HG02798 (cell line): ENCODE measurements around the gene KRTAP2-4.
"Not testable (repeated sequence)": the region's sequence is repeated elsewhere in the genome, so short reads cannot be mapped to it uniquely, and the experiment has no call there.

Experiments used
- ATAC-seq: cut with Tn5 transposase; IDR thresholded peaks from one replicate; pipeline ENCODE4 v1.9.1; 2021; ENCODE audit warnings: mild to moderate bottlenecking; ENCODE audit not compliant: unreplicated experiment, poor library complexity

The KRTAP2-4 gene

DNA sequence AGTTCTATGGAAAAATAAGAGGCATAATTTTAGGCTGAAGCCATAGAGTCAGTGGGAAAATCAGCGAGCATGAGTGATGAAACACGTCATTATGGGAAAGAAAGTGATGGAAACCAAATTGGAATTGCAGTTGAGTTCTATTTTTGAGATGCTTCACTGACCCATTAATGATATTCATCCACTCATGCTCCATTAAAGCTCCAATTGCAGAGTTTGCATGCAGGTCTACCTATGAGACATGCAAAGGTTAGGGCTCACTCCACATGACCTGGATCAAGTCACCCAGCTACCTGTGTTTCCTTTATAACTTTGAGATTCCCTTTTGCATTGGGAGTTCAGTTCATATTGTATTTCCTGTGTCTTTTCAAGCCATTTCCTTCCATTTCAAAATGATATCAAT lies 8.0 kb upstream of the KRTAP2-4 start:
- no peak for ATAC-seq

DNA sequence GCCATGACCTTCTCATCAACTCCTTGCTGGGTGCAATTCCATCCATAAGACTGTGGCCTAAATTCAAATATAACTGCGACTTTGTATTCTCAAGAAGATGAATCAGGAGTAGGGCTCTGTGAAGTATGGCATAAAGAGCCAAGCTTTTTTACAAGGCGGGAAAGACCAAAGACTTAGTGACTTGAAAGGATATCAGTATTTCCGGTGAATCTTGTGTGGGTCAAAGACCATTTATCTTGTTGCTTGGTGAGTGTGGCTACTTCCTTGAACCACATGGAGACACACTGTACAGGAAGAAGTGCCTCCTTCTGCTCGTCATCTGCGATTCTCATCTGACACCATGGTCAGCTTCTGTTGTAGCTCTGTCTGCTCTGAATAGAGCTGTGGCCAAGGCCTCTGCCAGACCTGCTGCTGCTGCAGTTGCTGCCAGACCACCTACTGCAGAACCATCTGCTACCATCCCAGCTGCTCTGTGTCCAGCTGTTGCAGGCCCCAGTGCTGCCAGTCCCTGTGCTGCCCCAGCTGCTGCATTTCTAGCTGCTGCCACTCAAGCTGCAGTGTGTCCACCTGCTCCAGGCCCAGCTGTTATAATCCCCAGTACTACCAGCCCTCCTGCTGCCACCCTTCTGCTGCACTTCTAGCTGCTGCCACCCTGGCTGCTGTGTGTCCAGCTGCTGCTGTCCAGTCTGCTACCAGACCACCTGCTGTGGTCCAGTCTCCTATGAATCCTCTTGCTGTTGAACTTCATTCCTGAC lies 6.1 kb upstream of the KRTAP2-4 start:
- ATAC-seq, result no peak

DNA sequence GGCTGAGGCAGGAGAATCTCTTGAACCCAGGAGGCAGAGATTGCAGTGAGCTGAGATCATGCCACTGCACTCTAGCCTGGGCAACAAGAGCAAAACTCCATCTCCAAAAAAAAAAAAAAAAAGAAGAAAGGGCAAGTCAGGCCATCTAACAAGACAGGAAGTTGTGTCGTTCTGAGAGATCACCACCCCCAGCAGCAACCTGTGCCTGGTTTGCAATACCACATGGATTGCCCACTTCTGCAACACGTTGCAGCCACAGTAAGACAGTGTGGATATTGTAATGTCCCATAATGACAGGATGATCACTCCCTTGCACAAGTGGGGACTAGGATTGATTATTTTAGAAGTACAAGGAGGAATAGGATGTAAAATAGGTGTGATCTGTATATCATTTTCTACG lies 3.4 kb upstream of the KRTAP2-4 start:
- ATAC-seq, result no peak

DNA sequence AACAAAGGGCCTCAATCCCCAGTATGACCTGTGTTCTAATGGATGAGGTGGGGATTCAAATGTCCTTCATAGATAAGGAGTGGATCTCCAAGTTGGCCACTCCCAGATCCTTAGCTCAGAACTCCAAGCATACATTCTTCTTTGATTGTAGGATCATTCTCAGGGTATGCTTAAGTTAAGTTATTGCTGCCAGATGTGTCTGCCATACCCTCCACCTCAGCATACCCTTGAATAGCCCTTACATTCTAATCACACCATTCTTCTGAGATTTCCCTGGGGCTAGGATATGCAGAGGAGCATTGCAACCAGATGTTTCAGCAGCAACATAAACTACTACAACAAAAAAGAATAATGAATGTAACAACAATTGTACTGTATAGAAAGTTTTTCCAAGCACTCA lies 1.6 kb upstream of the KRTAP2-4 start:
- no peak for ATAC-seq

GRCh38 chr17:41065016-41065689 lies 526 bp downstream of the KRTAP2-4 start:
- not testable (repeated sequence) for ATAC-seq

- no peak for ATAC-seq
Measured at GRCh38 chr17:41064301-41064700, 1.4 kb downstream of the KRTAP2-4 start.

DNA sequence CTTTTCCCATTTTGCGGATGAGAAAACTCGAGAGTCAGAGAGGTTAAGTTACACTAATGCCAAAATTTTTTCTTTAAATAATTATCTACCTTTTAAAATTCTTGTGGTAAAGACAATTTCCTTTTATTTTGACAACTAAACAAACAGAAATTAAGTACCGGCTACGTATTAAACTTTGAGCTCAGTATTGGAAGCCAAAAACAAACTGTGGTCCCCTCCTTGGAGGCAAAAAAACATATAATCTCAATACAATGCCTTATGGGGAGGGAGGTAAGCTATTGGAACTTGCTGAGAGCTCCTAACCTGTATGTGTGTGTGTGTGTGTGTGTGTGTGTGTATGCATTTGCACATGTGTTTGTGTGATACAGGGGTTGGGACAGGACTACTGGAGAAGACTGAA lies 2.2 kb downstream of the KRTAP2-4 start:
- no peak for ATAC-seq

DNA sequence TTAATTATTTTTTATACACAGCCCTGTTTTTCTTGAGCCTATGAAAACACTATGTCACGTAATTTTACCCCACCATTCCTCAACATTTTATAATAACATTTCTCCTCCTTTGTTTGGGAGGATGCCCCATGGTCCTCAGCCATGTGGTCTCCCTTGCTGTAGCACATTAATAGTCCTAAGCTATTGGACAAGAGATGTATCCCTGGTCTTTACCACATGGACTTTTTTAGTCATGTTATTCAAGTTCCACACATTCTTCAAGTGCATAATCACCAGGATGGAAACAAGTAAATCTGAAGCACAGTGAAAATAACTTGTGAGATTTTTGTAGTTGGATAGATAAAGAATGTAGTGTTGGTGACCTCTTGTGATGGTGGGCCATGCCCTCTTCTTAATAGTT lies 3.7 kb downstream of the KRTAP2-4 start:
- no peak for ATAC-seq

GRCh38 chr17:41060052-41060604 lies 5.6 kb downstream of the KRTAP2-4 start, which contains the start of gene KRTAP2-3:
KRTAP2-3 (minus strand) TSS chr17:41060114; CDS start chr17:41060050, 64 bp downstream.
- no peak for ATAC-seq

DNA sequence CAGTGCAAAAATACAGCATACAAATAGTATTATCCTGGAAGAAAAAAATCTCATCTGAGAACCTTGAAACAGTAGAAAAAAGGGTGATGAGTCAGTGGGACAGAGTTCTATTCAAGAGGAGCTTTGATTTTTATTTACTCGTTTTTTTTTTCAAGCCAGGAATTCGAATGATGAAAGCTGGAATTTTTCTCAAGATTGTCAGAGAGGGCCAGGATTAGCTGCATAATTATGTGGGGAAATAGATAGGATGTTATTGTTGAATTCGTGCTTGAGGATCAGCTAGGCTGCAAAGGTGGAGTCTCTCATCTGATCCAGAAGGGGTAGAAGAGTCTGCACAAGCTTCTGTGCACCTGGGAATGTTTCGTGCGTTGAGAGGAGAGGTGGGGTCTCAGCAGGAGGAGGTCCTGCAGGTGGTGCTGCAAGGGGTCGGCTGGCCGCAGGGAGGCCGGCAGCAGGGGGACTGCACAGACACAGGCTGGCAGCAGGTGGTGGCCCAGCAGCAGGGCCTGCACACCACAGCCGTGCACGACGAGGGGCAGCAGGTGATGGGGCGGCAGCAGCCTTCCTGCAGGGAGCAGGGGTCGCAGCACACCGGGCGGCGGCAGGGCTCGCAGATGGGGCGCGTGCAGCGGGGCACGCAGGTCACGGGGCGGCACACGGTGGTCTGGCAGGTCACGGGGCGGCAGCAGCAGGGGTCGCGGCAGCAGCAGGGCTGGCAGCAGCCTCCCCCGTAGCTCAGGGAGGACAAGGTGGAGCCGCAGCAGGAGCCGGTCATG lies 6.2 kb downstream of the KRTAP2-4 start:
- ATAC-seq, result not testable (repeated sequence)

DNA sequence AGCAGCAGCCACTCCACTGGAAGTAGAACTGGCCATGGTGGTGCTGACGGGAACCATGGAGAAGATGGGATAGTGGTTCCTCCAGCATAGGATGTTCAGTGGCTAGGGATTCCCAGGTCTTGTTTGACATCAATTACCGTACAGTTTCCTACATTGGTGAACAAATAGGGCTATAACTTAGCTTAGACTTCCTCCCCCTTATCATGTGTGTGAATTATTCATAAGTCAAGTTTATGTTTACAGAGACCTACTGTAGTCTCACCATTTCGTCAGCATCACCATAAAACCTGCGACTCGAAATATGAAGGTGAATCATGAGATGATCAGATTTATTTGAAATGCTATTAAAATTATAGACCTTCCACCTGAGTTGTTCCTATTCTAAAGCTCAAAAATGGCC lies 6.9 kb downstream of the KRTAP2-4 start:
- no peak for ATAC-seq

GRCh38 chr17:41057547-41057946 lies 8.1 kb downstream of the KRTAP2-4 start:
- ATAC-seq, result no peak

- not testable (repeated sequence) for ATAC-seq
Measured at GRCh38 chr17:41055130-41055529, 10.5 kb downstream of the KRTAP2-4 start, which contains the start of gene KRTAP2-2. KRTAP2-2 (minus strand) TSS chr17:41055230; CDS start chr17:41055211, 19 bp downstream.

DNA sequence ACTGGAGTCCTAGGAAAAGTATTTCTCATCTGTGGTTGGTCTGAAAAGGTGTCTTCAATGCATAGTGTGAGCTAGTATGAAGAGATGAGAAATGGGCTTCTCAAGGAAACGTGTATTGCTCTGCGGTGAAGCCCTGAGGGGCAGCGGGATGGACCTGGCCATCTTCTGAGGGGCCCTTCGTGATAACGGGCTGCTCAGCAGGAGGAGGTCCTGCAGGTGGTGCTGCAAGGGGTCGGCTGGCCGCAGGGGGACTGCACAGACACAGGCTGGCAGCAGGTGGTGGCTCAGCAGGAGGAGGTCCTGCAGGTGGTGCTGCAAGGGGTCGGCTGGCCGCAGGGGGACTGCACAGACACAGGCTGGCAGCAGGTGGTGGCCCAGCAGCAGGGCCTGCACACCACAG lies 11.1 kb downstream of the KRTAP2-4 start:
- not testable (repeated sequence) for ATAC-seq

GRCh38 chr17:41054025-41054424 lies 11.7 kb downstream of the KRTAP2-4 start:
- no peak for ATAC-seq

DNA sequence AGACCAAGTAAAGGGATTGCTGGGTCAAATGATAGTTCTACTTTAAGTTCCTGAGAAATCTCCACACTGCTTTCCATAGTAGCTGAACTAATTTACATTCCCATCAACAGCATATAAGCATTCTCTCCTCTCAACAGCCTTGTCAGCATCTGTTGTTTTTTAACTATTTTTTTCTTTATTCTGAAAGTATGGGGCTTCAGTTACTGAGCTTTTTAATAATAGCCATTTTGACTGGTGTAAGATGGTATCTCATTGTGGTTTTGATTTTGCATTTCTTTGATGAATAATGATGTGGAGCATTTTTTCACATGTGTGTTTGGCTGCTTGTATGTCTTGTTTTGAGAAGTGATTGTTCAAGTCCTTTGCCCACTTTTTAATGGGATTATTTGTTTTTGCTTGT lies 13.1 kb downstream of the KRTAP2-4 start:
- no peak for ATAC-seq

DNA sequence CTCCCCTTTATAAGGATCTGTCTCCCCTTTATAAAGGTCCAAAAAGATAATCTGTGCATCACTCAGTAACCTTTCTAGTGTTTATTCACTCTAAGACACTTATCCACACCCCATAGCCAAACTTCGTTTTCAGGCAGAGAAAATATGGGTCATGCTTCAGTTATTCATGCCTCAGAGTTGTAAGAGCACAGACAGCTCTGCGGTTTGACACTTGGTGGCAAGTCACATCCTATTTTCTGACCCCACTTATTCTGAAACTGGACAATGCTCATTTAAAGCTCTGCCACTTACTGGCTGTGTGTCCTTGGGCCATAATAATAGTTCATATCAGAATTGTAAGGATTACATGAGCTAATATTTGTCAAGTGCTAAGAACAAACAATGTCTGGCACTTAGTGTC lies 16.6 kb downstream of the KRTAP2-4 start:
- ATAC-seq, result no peak

DNA sequence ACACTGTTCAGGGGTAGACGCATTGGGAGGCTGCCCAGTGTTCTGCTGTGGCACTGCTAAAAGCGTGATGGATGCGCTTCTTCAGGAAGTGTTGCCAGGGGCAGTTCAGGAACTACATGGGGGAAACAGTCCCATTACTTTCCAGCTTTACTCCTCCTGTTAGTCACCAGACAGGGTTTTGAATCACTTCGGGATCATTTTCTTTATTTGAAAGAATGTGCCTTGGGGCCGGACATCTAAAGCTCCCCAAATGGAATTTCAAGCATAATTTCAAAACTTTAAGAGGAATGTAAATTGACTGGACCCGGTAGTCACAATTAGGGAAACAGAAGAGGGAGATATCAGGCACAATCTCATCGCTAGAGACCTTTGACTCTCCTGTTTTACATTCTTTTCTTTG lies 17.2 kb downstream of the KRTAP2-4 start:
- ATAC-seq, result no peak

DNA sequence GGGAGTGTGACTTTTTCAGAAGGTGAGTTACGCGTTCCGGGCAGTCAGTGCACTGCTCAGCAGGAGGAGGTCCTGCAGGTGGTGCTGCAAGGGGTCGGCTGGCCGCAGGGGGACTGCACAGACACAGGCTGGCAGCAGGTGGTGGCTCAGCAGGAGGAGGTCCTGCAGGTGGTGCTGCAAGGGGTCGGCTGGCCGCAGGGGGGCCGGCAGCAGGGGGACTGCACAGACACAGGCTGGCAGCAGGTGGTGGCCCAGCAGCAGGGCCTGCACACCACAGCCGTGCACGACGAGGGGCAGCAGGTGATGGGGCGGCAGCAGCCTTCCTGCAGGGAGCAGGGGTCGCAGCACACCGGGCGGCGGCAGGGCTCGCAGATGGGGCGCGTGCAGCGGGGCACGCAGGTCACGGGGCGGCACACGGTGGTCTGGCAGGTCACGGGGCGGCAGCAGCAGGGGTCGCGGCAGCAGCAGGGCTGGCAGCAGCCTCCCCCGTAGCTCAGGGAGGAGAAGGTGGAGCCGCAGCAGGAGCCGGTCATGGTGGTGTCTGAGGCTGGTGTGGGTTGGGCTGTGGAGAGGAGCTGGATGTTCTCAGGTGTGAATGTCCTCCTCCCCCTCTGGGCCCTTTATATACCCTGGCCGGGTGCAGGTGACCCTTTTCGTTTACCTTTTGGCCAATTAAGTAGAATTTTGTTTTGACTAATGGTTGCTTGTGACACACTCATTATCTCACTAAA lies 18.8 kb downstream of the KRTAP2-4 start, which contains the start of gene KRTAP2-1:
TSS of gene KRTAP2-1 (minus strand) at position 582 of the 731 bp plus-strand sequence. CDS start at position 533, 49 bp downstream.
- ATAC-seq, result not testable (repeated sequence)

DNA sequence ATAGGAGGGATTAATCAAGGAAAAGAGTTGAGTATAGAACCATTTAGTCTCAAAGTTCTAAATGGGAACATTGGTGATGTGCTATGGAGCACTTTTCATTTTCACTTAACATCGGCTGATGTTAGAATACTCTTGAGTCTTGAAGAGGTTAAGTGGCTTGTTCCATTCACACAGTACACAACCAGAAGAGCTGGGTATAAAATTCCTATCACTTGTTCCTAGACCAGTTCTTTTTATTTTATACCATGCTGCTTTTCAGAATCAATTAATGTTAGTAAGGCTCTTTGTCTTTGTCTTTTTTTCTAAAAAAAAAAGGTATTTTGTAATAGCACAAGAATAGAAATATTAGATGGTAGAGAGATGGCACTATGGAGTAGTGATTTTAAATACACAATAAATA lies 22.7 kb downstream of the KRTAP2-4 start:
- no peak for ATAC-seq
